HCT116 (cell line): ENCODE results near the gene SAMD15.

Experiments used
- CEBPB ChIP-seq: IDR thresholded peaks from 2 replicates; pipeline ENCODE4 v1.6.1; 2012; ENCODE audit warnings: low read depth
- EGR1 ChIP-seq: IDR thresholded peaks from 2 replicates; pipeline ENCODE4 v1.6.1; 2012; ENCODE audit warnings: low read depth
- EZH2 ChIP-seq: fragments of 200-600 bp; sonication (generic); IDR thresholded peaks from 2 replicates; pipeline ENCODE4 v1.6.1; 2017; ENCODE audit warnings: antibody characterized with exemption, mixed run types
- EZH2phosphoT487 ChIP-seq: fragments of 200-600 bp; IDR thresholded peaks from 2 replicates; pipeline ENCODE4 v1.6.1; 2018; ENCODE audit warnings: antibody characterized with exemption, borderline replicate concordance
- JUND ChIP-seq: IDR thresholded peaks from 2 replicates; pipeline ENCODE4 v1.6.1; 2012
- POLR2A ChIP-seq: IDR thresholded peaks from 2 replicates; pipeline ENCODE4 v1.7.0; 2011; ENCODE audit warnings: borderline replicate concordance; ENCODE audit not compliant: insufficient read depth, insufficient read length; ENCODE audit errors: extremely low read depth
- POLR2AphosphoS5 ChIP-seq: IDR thresholded peaks from 2 replicates; pipeline ENCODE4 v1.6.1; 2011; ENCODE audit warnings: mild to moderate bottlenecking, low read depth, low read length, moderate library complexity
- RAD21 ChIP-seq: IDR thresholded peaks from 2 replicates; pipeline ENCODE4 v1.6.1; 2012; ENCODE audit warnings: low read depth, mild to moderate bottlenecking
- SP1 ChIP-seq: IDR thresholded peaks from 2 replicates; pipeline ENCODE4 v1.6.1; 2012; ENCODE audit warnings: low read depth
- ZNF274 ChIP-seq: fragments of 200-500 bp; sonication (Bioruptor generic); IDR thresholded peaks from 2 replicates; pipeline ENCODE4 v1.6.1; 2014; ENCODE audit warnings: mild to moderate bottlenecking, low read depth, low read length, inconsistent platforms
- TF ChIP-seq, protein P1 (sequence below), 3 experiments: fragments of 200-600 bp in 1 of 3; sonication (generic) in 1 of 3; IDR thresholded peaks in 2 of 3; conservative IDR thresholded peaks in 1 of 3; 2 replicates each; pipeline ENCODE4 v1.5.1; 2012 to 2017; ENCODE audit warnings: low read depth in 2 of 3, low read length in 2 of 3, antibody characterized with exemption in 1 of 3, borderline replicate concordance in 1 of 3, control low read depth in 1 of 3, mild to moderate bottlenecking in 1 of 3, mixed read lengths in 1 of 3, mixed run types in 1 of 3, moderate library complexity in 1 of 3; ENCODE audit not compliant: insufficient read depth in 1 of 3
- TF ChIP-seq, protein P2 (sequence below): IDR thresholded peaks from 2 replicates; pipeline ENCODE4 v1.6.1; 2012; ENCODE audit warnings: low read depth

DNA sequence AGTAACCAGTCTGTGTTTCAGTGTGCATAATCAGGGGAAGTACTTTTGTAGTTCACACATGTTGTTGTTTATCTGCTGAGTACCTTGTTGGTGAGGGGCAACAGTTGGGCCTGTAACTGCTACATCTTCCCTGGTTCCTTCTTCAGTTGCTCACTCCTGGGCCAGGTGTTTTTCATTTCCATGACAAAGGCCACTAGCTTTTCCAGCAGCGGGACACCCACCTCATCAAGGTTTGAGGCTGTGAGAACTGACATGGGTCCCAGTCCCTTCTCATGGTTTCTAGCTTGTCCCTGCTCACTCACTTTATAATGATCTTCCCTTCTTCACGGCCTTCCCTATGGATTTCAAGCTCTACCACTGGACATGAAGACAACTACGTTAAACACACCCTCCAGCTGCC, 47.7 kb downstream of the SAMD15 start:
- TF ChIP-seq CEBPB (no peak), RAD21 (no peak), SP1 (no peak), EZH2phosphoT487 (no peak), JUND (no peak), EZH2 (no peak), POLR2A (no peak), EGR1 (no peak), ZNF274 (no peak), POLR2AphosphoS5 (no peak)
- TF ChIP-seq, protein P1, sequence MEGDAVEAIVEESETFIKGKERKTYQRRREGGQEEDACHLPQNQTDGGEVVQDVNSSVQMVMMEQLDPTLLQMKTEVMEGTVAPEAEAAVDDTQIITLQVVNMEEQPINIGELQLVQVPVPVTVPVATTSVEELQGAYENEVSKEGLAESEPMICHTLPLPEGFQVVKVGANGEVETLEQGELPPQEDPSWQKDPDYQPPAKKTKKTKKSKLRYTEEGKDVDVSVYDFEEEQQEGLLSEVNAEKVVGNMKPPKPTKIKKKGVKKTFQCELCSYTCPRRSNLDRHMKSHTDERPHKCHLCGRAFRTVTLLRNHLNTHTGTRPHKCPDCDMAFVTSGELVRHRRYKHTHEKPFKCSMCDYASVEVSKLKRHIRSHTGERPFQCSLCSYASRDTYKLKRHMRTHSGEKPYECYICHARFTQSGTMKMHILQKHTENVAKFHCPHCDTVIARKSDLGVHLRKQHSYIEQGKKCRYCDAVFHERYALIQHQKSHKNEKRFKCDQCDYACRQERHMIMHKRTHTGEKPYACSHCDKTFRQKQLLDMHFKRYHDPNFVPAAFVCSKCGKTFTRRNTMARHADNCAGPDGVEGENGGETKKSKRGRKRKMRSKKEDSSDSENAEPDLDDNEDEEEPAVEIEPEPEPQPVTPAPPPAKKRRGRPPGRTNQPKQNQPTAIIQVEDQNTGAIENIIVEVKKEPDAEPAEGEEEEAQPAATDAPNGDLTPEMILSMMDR (IDR thresholded peaks at IDR 0.05 in 2 of 3, conservative IDR thresholded peaks at IDR 0.05 in 1 of 3; ENCODE audit: borderline replicate concordance in 1 of 3, insufficient read depth in 1 of 3, low read depth in 2 of 3, low read length in 2 of 3): no peak
- TF ChIP-seq, protein P2, sequence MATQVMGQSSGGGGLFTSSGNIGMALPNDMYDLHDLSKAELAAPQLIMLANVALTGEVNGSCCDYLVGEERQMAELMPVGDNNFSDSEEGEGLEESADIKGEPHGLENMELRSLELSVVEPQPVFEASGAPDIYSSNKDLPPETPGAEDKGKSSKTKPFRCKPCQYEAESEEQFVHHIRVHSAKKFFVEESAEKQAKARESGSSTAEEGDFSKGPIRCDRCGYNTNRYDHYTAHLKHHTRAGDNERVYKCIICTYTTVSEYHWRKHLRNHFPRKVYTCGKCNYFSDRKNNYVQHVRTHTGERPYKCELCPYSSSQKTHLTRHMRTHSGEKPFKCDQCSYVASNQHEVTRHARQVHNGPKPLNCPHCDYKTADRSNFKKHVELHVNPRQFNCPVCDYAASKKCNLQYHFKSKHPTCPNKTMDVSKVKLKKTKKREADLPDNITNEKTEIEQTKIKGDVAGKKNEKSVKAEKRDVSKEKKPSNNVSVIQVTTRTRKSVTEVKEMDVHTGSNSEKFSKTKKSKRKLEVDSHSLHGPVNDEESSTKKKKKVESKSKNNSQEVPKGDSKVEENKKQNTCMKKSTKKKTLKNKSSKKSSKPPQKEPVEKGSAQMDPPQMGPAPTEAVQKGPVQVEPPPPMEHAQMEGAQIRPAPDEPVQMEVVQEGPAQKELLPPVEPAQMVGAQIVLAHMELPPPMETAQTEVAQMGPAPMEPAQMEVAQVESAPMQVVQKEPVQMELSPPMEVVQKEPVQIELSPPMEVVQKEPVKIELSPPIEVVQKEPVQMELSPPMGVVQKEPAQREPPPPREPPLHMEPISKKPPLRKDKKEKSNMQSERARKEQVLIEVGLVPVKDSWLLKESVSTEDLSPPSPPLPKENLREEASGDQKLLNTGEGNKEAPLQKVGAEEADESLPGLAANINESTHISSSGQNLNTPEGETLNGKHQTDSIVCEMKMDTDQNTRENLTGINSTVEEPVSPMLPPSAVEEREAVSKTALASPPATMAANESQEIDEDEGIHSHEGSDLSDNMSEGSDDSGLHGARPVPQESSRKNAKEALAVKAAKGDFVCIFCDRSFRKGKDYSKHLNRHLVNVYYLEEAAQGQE: no peak
